ENCODE data around the gene TAPT1. TPM values are rescaled to one million over a fixed set of nuclear protein-coding genes. Genes with fewer than 3 reads are reported as not detected.

Gene TAPT1
- total RNA-seq, 1 experiment from 2014 or later = 23.7 TPM

DNA sequence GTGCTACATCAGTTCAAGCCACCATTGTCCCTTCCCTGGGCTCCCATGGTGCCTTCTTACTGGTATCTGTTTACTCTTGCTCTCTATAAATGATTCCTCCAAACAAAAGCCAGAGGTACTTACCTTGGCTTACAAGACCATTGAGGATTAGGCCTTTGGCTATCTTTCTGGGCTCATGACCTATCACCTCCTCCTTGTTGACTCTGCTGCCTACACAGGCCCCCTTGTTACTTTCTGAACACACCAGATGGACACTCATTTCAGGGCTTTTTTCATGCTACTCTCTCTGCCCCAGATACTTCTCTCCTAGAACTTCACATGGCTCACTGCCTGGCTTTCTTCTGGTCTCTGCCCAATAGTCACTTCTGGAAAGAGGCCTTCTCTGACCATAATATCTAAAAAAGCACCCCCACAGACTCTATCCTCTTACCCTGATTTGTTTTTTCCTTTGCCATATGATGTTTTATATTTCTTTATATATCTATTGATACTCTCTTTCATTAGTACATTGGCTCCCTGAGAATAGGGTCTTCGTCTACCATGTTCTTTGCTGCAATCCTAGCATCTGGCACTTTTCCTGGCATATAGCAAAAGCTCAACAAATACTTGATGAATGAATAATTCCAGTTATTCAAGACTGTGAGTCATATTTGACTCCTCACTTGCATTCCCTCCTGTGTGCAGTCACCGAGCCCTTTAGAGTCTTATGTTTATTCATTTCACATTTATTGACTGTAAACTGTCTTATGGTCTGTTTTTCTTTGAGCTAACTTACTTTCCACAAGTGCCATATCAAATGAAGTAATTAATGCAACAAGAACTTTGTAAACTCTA lies 27.1 kb upstream of the TAPT1 start:
- no peaks in the 10 kb centered on the region for H3K9me3 Mint-ChIP-seq (ENCODE audit: unreplicated experiment)
- peak overlapping the region; percentile 39 for H3K27ac Mint-ChIP-seq (ENCODE audit: unreplicated experiment)
- Histone ChIP-seq H3K4me1 (peaks cover 34% of the 10 kb centered on the region), H3K4me3 (ENCODE audit: low read depth, low read length) (no peak overlapping the region), H3K36me3 (ENCODE audit: control insufficient read depth, insufficient read depth, low read length) (no peaks in the 10 kb centered on the region; the same call in 1 of the 2 replicates), H3K9me3 (no peaks in the 10 kb centered on the region), H3K27me3 (replicated peaks; ENCODE audit: control insufficient read depth, insufficient read depth, low read length) (no peaks in the 10 kb centered on the region)
- H3K4me1 Mint-ChIP-seq (ENCODE audit: low read depth, unreplicated experiment) = peaks cover 43% of the 10 kb centered on the region
- POLR2A ChIA-PET = no interaction called here
- no TSS peak for BruUV-seq (replicated peaks)
- H3K4me3 Mint-ChIP-seq (ENCODE audit: unreplicated experiment) = no peak overlapping the region
- CTCF ChIA-PET = no interaction called here
- peaks cover 11% of the 10 kb centered on the region for H3K36me3 Mint-ChIP-seq (ENCODE audit: insufficient read depth, unreplicated experiment)
- intact Hi-C loops (cut with micrococcal nuclease; ENCODE audit: unreplicated experiment) = loop anchor here (5.0 kb wide), 1 partner anchor 171 kb away; the partner anchor contains the start of gene PROM1
- no peaks in the 10 kb centered on the region for H3K27me3 Mint-ChIP-seq (ENCODE audit: insufficient read depth, unreplicated experiment)
- TF ChIP-seq, protein P1, sequence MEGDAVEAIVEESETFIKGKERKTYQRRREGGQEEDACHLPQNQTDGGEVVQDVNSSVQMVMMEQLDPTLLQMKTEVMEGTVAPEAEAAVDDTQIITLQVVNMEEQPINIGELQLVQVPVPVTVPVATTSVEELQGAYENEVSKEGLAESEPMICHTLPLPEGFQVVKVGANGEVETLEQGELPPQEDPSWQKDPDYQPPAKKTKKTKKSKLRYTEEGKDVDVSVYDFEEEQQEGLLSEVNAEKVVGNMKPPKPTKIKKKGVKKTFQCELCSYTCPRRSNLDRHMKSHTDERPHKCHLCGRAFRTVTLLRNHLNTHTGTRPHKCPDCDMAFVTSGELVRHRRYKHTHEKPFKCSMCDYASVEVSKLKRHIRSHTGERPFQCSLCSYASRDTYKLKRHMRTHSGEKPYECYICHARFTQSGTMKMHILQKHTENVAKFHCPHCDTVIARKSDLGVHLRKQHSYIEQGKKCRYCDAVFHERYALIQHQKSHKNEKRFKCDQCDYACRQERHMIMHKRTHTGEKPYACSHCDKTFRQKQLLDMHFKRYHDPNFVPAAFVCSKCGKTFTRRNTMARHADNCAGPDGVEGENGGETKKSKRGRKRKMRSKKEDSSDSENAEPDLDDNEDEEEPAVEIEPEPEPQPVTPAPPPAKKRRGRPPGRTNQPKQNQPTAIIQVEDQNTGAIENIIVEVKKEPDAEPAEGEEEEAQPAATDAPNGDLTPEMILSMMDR (IDR thresholded peaks at IDR 0.05; ENCODE audit: insufficient read depth in 1 of 2, low read depth in 1 of 2, low read length in 1 of 2, severe bottlenecking in 1 of 2, unreplicated experiment in 1 of 2) = no peak
- DNase-seq = no peak

DNA sequence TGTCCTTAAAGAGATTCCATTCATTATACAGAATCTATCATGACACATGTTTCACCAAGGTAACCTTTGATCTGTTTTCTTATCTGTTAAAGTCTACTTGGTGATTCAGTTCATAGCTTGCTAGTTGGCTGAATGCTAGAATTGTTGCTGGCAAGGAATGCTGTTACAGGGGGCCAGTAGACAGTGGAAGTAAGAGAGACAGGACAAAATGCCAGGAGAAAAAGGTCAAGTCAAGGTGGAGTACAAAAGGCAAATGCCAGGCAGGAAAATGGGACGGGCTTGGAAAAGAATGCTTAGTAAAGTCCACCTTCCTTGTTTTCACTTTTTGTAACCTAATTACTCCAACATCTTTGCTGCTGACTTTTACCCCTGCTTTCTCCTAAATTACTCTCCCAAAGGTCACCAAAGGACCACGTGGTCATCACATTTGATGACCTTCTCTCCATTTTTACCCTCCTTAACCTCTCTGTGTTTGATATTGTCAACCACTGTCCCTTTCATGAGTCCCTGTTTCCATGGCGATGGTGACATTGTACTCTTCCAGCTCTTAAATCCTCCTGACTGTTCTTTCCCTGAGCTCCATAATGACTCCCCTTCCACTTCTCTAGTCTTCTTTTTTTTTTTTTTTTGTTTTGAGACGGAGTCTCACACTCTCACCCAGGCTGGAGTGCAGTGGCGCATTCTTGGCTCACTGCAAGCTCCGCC lies 24.5 kb upstream of the TAPT1 start:
- peak; percentile 74 to 77 for DNase-seq
- no TSS peak for BruUV-seq (replicated peaks)
- POLR2A ChIA-PET = interaction anchor here (1.0 kb wide), 1 partner anchor 24 kb away, joined by 5 read pairs; the partner anchor contains the start of gene TAPT1
- Mint-ChIP-seq H3K27me3 (ENCODE audit: insufficient read depth, unreplicated experiment) (no peaks in the 10 kb centered on the region), H3K9me3 (ENCODE audit: unreplicated experiment) (no peaks in the 10 kb centered on the region), H3K4me1 (ENCODE audit: low read depth, unreplicated experiment) (peaks cover 59% of the 10 kb centered on the region), H3K36me3 (ENCODE audit: insufficient read depth, unreplicated experiment) (peaks cover 18% of the 10 kb centered on the region), H3K4me3 (ENCODE audit: unreplicated experiment) (peak overlapping the region; percentile 19), H3K27ac (ENCODE audit: unreplicated experiment) (peak overlapping the region; percentile 74)
- CTCF ChIA-PET = interaction anchor here (1.0 to 1.7 kb wide), 4 partner anchors 14 to 54 kb away, joined by 3 to 7 read pairs (median 3); no protein-coding TSS in a partner anchor
- no peaks in the 10 kb centered on the region for H3K27me3 ChIP-seq (replicated peaks; ENCODE audit: control insufficient read depth, insufficient read depth, low read length)
- H3K36me3 ChIP-seq (ENCODE audit: control insufficient read depth, insufficient read depth, low read length) = no peaks in the 10 kb centered on the region; the same call in 1 of the 2 replicates
- H3K4me1 ChIP-seq = peaks cover 41% of the 10 kb centered on the region
- TF ChIP-seq, protein P1 (IDR thresholded peaks at IDR 0.05; ENCODE audit: insufficient read depth in 1 of 2, low read depth in 1 of 2, low read length in 1 of 2, severe bottlenecking in 1 of 2, unreplicated experiment in 1 of 2) = no peak
- no peaks in the 10 kb centered on the region for H3K9me3 ChIP-seq
- intact Hi-C loops (cut with micrococcal nuclease; ENCODE audit: unreplicated experiment) = loop anchor here (1.0 to 5.0 kb wide), 2 partner anchors 24 to 169 kb away; partner anchors contain the start of gene PROM1
- no peak overlapping the region for H3K4me3 ChIP-seq (ENCODE audit: low read depth, low read length)

GRCh38 chr4:16248605-16249004 lies 22.3 kb upstream of the TAPT1 start:
- Mint-ChIP-seq H3K27me3 (ENCODE audit: insufficient read depth, unreplicated experiment) (no peaks in the 10 kb centered on the region), H3K36me3 (ENCODE audit: insufficient read depth, unreplicated experiment) (peaks cover 18% of the 10 kb centered on the region), H3K9me3 (ENCODE audit: unreplicated experiment) (no peaks in the 10 kb centered on the region), H3K4me3 (ENCODE audit: unreplicated experiment) (no peak overlapping the region), H3K27ac (ENCODE audit: unreplicated experiment) (no peak overlapping the region), H3K4me1 (ENCODE audit: low read depth, unreplicated experiment) (peaks cover 72% of the 10 kb centered on the region)
- BruUV-seq (replicated peaks) = no TSS peak
- no peak for DNase-seq
- ChIA-PET POLR2A (interaction anchor here (0.6 kb wide), 1 partner anchor 13 kb away, joined by 3 read pairs; no protein-coding TSS in a partner anchor), CTCF (no interaction called here)
- no peaks in the 10 kb centered on the region for H3K9me3 ChIP-seq
- no peaks in the 10 kb centered on the region for H3K27me3 ChIP-seq (replicated peaks; ENCODE audit: control insufficient read depth, insufficient read depth, low read length)
- H3K4me3 ChIP-seq (ENCODE audit: low read depth, low read length) = no peak overlapping the region
- TF ChIP-seq, protein P1 (IDR thresholded peaks at IDR 0.05; ENCODE audit: insufficient read depth in 1 of 2, low read depth in 1 of 2, low read length in 1 of 2, severe bottlenecking in 1 of 2, unreplicated experiment in 1 of 2) = no peak
- peaks cover 59% of the 10 kb centered on the region for H3K4me1 ChIP-seq
- intact Hi-C loops (cut with micrococcal nuclease; ENCODE audit: unreplicated experiment) = no loop called here
- no peaks in the 10 kb centered on the region; the same call in 1 of the 2 replicates for H3K36me3 ChIP-seq (ENCODE audit: control insufficient read depth, insufficient read depth, low read length)
